HG03354 (cell line): ENCODE results near the gene GPR84.
"Not testable (repeated sequence)": the region's sequence is repeated elsewhere in the genome, so short reads cannot be mapped to it uniquely, and the experiment has no call there.

Experiments used
- ATAC-seq: cut with Tn5 transposase; IDR thresholded peaks from one replicate; pipeline ENCODE4 v1.9.1; 2021; ENCODE audit warnings: mild to moderate bottlenecking; ENCODE audit not compliant: unreplicated experiment, poor library complexity, severe bottlenecking

Gene GPR84

DNA sequence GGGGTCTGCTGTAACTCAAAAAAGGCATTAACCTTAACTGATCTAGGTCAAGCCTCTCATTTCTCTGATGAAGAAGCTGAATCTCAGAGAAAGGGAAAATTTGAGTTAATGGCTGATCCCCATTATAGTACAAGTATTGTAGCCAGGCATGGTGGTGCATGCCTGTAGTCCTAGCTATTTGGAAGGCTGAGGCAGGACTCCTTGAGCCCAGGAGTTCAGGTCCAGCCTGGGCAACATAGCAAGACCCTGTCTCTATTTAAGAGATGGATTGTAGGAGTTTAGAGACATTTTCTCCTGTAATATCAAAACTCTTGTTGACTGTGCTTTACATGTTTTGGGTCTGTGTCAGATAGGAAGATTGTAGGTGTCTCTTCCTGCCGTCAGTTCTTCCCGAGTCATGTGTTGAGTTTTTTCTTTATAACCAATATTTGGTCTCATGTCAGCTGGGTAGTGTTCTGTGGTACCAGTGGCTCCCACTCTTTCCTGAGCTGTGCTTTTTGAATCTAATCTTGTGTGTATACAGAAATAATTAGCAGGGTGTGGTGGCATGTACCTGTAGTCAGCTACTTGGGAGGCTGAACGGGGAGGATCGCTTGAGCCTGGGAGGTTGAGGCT lies 30.8 kb downstream of the GPR84 start:
- no peak for ATAC-seq

DNA sequence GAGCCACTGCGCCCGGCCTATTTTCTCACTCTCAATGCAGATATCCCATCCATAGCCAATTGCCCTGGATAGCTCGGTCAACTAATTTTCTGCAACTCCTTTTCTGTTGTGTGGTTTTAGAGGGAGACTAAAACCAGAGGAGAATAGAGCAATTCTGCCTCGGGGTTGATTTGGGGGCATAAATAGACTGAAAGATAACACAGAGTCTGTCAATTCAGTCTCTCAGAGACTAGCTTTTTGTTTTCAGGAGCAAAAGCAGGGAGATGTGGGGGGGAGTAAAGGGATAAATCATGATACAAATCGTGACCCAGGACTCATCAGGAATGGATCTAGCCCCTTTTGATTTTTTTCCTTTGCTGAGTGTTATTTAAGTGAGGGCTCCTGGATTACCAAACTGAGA lies 32.8 kb downstream of the GPR84 start:
- no peak for ATAC-seq

DNA sequence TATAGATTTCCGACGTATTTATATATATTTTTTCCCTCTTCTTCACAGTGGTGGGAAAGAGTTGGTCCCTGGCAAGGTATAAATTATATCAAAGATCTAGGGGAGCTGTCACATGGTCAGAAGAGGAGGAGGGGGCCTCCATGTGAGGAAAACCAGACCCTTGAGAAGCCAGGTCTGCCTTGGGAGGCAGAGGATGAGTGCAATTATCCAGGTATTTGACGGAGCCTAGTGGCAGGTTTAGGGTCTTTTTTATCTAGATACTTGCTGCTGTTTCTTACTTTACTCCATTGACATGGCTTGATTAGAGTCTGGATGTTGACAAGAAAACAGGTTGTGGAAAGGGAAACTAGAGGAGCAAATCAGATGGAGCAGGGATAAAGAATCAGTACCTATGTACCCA lies 33.8 kb downstream of the GPR84 start:
- no peak for ATAC-seq

DNA sequence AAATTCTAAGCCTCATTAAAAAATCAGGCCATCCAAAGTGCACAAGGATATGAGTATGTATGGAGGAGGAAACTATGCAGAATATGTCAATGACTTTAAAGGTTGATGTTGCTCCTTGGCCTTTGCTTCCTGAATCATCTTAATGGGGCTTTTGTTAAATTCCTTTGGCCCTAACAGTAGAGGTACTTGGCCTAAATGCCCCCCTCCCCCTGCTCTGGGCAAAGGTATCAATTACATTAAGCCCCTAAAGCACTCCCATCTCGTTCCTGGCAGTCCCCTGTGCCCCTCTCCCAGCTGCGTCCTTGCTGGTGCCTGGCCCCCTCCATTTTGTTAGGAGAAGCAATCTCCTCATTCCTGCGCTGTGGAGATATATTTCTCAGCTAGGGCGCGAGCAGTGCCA lies 34.5 kb downstream of the GPR84 start:
- no peak for ATAC-seq

DNA sequence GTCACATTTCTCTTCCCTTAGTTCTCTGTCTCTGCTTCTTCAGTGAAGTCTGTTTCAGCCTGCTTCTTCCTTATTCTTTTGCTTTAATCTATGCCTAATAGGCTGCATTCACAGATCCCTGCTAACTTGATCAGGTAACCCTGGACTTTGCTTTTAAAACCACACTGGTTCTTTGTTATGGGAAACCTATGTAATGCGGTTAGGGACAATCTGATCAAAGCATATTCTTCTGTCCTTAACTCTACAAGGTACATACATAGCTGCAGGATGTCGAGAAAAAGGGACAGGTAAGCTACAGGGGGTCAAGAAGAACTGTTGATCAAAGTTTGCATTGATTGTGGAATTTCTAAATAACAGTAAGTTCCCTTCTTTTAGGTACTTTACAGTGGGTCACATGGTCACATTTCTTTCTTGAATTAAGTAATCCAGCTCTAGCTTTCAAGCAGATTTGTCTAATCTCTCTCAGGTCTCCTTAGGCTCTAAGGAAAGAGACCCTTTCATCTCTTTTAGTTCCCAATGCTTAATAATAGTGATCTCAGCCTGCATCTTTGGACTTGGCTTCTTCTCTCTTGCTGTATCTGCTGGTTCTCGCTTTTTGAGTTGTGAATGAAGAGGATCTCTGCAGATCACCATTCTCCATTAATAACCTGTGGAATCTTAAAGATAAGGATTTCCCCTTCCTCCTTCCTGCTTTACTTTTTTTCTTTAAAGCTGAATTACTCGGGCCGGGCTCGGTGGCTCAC lies 35.5 kb downstream of the GPR84 start:
- no peak for ATAC-seq

DNA sequence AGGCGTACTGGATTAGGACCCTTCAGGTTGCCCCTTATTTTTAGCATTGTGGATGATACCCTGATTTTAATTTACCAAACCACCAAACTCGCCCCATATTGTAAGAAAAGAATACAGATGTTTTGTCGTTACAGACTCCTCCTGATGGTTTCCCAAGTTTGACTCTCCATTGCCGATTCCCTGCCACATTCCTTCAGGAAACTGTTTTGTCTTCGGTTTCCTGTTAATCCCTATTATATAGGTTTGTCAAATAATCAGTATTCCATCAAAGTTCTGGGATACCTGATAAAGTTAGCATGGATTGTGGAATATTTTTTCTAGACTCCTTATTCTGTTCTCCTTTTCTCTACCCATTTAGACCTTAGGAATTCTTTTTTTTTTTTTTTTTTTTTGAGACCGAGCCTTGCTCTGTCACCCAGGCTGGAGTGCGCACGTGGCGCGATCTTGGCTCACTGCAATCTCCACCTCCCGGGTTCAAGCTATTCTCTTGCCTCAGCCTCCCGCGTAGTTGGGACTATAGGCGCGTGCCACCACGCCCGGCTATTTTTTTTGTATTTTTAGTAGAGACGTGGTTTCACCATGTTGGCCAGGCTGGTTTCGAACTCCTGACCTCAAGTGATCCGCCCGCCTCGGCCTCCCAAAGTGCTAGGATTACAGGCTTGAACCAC lies 38.7 kb downstream of the GPR84 start:
- not testable (repeated sequence) for ATAC-seq

DNA sequence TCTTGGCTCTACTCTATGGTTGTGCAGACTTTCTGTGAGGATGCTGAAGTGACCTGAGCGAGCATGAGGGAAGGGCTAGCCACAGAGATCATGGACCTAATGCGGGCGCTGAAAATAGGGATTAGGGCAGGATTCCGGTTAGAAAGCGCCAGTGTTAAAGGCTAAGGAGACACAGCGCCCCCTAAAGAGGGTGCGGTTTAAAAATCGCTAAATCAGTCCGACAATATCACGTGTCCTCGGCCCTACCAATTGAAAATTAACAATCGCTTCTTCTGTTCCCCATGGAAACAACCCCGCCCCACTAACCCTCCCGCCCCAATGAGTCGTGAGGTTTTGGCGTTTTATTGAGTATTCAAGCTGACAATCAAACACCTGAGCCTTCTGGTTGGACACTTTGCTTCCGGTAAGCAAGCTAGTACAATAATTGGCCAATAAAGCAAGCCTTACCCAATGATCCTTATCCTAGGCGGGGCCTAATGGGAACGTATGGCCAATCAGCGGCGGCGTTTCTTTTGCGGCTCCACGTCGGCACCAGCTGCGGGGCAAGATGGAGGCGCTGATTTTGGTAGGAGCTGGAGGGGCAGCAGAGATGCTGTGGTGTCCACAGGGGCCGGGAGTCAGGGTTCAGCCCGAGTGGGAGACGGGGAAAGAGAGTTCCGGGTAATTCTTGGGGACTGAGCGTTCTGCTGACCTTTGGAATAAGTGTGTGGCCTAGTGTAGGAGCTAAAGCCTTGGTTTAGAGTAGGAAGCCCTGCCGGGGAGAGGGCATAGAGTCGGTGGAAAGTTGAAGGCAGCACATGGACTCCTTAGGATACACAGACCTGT lies 39.5 kb downstream of the GPR84 start, which contains the start of gene COPZ1:
TSS of gene COPZ1 (plus strand) at position 515 of the 825 bp plus-strand sequence. CDS start at position 548, 33 bp downstream.
- peak; percentile 99 for ATAC-seq

DNA sequence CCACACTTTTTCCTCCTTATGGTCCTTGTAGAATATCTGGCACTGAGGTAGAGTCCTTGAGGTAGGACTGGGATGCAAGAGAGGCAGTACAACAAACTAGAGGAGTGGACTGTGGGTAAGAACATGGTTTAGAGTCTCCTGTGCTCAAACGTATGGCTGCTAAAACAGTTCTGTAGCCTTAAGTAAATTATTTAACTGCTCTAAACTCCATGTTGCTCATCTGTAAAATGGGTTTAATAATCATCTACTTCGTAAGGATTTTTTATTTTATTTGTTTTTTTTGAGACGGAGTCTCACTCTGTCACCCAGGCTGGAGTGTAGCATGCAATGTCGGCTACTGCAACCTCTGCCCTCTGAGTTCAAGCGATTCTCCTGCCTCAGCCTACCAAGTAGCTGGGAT lies 42.9 kb downstream of the GPR84 start:
- ATAC-seq = no peak
